ENCODE results near the gene SAMD4B. TPM values are rescaled to one million over a fixed set of nuclear protein-coding genes. Genes with fewer than 3 reads are reported as not detected.

Gene SAMD4B
- total and polyA plus RNA-seq, 9 of the 15 experiments (the other 6 are each of a cell fraction or from before 2014, with no cell fraction given), result 3.4 to 90.5 (median 38.0) TPM

- no peak for TF ChIP-seq CTCF (IDR thresholded peaks at IDR 0.05 in 2 of 3, conservative IDR thresholded peaks at IDR 0.05 in 1 of 3; ENCODE audit: insufficient read depth in 2 of 3, low read depth in 1 of 3, low read length in 3 of 3)
- TF ChIP-seq KDM2B (CRISPR knock-in tag; IDR thresholded peaks at IDR 0.05), result no peak
- TF ChIP-seq ZNF717 (CRISPR knock-in tag; IDR thresholded peaks at IDR 0.05), result no peak
- TF ChIP-seq CREB1 (IDR thresholded peaks at IDR 0.05), result no peak
- 0 out of 2 replicates have a peak, but pooled peaks have one; percentile 9 for TF ChIP-seq CREB1 (CRISPR knock-in tag; IDR thresholded peaks at IDR 0.05)
- TF ChIP-seq ZNF146 (CRISPR knock-in tag; IDR thresholded peaks at IDR 0.05; ENCODE audit: unreplicated experiment), result no peak
- TF ChIP-seq ZNF589 (CRISPR knock-in tag; IDR thresholded peaks at IDR 0.05; ENCODE audit: low read depth), result no peak
- no peak for TF ChIP-seq KDM4B (IDR thresholded peaks at IDR 0.05; ENCODE audit: borderline replicate concordance in 2 of 2, low read depth in 1 of 2)
- TF ChIP-seq NCOA2 (IDR thresholded peaks at IDR 0.05; ENCODE audit: partially characterized antibody in 2 of 2), result no peak
- no peak for TF ChIP-seq YY1 (IDR thresholded peaks at IDR 0.05; ENCODE audit: borderline replicate concordance in 1 of 3, control insufficient read depth in 1 of 3, extremely low read depth in 1 of 3, insufficient read depth in 3 of 3, insufficient read length in 1 of 3, insufficient replicate concordance in 2 of 3, low read depth in 1 of 3, low read length in 2 of 3)
- no peak for TF ChIP-seq HNRNPH1 (optimal IDR thresholded peaks at IDR 0.05; ENCODE audit: low read depth, low read length)
Measured at GRCh38 chr19:39407660-39408391, 65.6 kb downstream of the SAMD4B start (continued).

Measured in K562 (cell line).